BE2C (cell line): Measurements from ENCODE around the gene DPY19L3.

Source experiments
- DNase-seq: peaks from one replicate; pipeline ENCODE4 v3.0.0-alpha.2; 2020
- H3K27me3 ChIP-seq: fragments of 250-450 bp; sonication (Bioruptor Pico); 2 replicates; pipeline ENCODE4 v1.5.1; 2020; ENCODE audit warnings: mild to moderate bottlenecking
- H3K36me3 ChIP-seq: fragments of 250-450 bp; sonication (Bioruptor Pico); 2 replicates; pipeline ENCODE4 v1.5.1; 2020; ENCODE audit warnings: mild to moderate bottlenecking
- H3K4me1 ChIP-seq: fragments of 250-450 bp; sonication (Bioruptor Pico); 2 replicates; pipeline ENCODE4 v1.5.1; 2020
- H3K4me3 ChIP-seq: 2 replicates; pipeline ENCODE4 v1.5.1; 2011; ENCODE audit warnings: low read depth, low read length
- H3K9me3 ChIP-seq: fragments of 250-450 bp; sonication (Bioruptor Pico); 2 replicates; pipeline ENCODE4 v1.5.1; 2020
- TF ChIP-seq, protein P1 (sequence below): IDR thresholded peaks from 2 replicates; pipeline ENCODE4 v1.5.1; 2012; ENCODE audit warnings: mild to moderate bottlenecking, low read depth, low read length

The DPY19L3 gene

DNA sequence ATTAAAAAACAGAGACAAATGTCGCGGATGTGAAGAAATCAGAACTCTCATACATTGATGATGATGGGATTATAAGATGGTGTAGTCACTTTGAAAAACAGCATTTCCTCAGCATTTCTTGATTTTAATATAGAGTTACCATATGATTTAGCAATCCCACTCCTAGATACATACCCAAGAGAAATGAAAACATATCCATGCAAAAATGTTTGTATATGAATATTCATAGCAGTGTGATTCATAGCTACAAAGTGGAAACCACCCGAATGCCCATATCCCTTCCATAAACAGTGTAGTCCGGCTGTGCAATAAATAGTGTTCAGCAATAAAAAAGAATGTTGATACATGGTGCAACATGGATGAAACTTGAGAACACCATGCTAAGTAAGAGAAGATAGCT, 44.6 kb downstream of the DPY19L3 start:
- H3K27me3 ChIP-seq, result no peaks in the 10 kb centered on the region
- DNase-seq, result no peak
- no peak overlapping the region for H3K4me3 ChIP-seq
- TF ChIP-seq, protein P1, sequence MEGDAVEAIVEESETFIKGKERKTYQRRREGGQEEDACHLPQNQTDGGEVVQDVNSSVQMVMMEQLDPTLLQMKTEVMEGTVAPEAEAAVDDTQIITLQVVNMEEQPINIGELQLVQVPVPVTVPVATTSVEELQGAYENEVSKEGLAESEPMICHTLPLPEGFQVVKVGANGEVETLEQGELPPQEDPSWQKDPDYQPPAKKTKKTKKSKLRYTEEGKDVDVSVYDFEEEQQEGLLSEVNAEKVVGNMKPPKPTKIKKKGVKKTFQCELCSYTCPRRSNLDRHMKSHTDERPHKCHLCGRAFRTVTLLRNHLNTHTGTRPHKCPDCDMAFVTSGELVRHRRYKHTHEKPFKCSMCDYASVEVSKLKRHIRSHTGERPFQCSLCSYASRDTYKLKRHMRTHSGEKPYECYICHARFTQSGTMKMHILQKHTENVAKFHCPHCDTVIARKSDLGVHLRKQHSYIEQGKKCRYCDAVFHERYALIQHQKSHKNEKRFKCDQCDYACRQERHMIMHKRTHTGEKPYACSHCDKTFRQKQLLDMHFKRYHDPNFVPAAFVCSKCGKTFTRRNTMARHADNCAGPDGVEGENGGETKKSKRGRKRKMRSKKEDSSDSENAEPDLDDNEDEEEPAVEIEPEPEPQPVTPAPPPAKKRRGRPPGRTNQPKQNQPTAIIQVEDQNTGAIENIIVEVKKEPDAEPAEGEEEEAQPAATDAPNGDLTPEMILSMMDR, result no peak
- H3K4me1 ChIP-seq, result no peaks in the 10 kb centered on the region
- H3K9me3 ChIP-seq, result no peaks in the 10 kb centered on the region
- H3K36me3 ChIP-seq, result peaks cover 11% of the 10 kb centered on the region; the same call in 1 of the 2 replicates

DNA sequence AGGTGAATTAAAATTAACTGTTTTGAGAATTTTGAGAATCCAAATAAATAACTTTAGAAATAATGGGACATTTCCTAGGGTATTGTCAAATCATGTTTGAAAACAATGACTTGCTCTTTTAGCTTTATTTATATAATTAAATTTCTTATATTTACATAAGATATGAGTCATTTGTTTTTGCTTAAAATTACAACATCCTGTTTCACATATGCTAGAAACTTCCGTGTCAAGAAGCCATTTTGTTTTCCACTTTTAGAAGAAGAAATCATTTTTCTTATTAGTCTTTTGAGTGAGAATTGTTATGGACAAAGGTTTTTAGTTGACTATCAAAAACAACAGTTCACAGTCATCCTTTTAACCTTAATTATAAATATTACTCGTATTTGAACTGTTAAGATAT, 48.2 kb downstream of the DPY19L3 start:
- no peaks in the 10 kb centered on the region for H3K9me3 ChIP-seq
- H3K4me3 ChIP-seq, result no peak overlapping the region
- H3K36me3 ChIP-seq, result peaks cover 20% of the 10 kb centered on the region
- no peaks in the 10 kb centered on the region for H3K27me3 ChIP-seq
- TF ChIP-seq, protein P1, result no peak
- DNase-seq, result no peak
- no peaks in the 10 kb centered on the region for H3K4me1 ChIP-seq

DNA sequence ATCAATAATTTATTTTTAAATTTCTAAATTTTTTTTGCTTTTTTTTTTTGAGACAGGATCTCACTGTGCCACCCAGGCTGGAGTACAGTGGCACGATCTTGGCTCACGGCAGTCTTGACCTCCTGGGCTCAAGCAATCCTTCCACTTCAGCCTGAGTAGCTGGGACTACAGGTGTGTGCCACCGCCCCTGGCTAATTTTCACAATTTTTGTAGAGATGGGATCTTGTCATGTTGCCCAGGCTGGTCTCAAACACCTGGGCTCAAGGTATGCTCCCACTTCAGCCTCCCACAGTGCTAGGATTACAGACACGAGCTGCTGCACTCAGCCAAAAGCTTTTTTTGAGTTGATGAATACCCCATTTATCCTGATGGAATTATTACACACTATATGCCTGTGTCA, 50.8 kb downstream of the DPY19L3 start:
- Histone ChIP-seq H3K36me3 (peaks cover 21% of the 10 kb centered on the region), H3K4me3 (no peak overlapping the region), H3K9me3 (no peaks in the 10 kb centered on the region), H3K4me1 (no peaks in the 10 kb centered on the region), H3K27me3 (no peaks in the 10 kb centered on the region)
- TF ChIP-seq, protein P1, result no peak
- DNase-seq, result no peak

DNA sequence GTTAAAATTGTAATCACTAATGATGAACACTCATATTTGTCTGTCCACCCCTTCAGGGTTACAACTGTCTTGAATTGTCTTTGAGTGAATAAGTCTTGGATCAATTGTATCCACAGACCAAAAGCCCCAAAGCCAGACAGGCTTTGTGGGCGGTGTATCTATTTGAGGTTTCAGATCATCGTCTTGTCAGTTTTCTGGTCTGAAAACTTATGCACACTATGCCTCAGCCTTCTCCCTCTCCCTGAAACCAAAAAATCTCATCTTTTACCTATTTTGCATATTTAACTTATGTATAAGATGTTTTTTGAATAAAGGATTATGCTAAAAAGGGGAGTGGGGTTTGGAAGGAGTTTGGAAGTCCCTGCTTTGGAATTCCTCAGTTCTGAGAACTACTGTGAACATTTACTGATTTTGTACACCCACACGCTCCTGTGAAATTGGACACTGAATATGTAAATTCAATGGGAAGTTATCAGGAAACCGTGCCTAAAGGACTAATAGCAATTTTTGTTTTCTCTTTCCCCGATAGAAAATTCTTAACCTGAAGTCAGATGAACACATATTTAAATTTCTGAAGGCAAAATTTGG, 52.1 kb downstream of the DPY19L3 start:
- H3K27me3 ChIP-seq, result no peaks in the 10 kb centered on the region
- H3K36me3 ChIP-seq, result peaks cover 19% of the 10 kb centered on the region
- H3K4me1 ChIP-seq, result no peaks in the 10 kb centered on the region
- H3K9me3 ChIP-seq, result no peaks in the 10 kb centered on the region
- TF ChIP-seq, protein P1, result no peak
- no peak for DNase-seq
- H3K4me3 ChIP-seq, result no peak overlapping the region

DNA sequence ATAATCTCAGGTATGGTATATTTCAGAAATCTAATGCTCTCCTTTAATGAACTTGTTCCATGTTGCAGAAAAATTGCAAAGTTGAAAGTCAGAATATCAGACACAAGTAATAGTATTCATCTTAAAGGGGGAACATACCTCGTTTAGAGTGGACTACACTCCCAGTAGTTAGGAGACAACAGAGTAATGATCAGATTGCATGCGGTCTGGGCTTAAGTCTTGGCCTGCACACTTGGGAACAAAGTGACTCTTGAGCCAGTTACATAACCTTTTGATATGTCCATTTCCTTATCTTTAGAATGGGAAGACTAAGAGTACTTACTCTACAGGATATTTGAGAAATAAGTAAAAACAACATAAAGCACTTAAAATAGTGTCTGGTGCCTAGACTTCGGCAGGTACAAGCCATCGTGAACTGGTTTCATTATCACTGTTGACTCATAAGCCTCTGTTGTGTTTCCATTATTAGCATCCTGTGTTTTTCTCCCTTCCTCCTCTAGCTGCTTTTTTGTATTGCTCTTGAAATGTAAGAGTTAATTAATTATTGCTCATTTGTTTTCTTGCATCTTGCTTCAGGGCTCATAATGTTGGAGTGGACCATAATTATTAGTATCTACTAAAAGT, 53.0 kb downstream of the DPY19L3 start:
- H3K4me3 ChIP-seq, result no peak overlapping the region

More for the DNA sequence above, 53.0 kb downstream of the DPY19L3 start:
- Histone ChIP-seq H3K4me1 (no peaks in the 10 kb centered on the region), H3K36me3 (peaks cover 12% of the 10 kb centered on the region), H3K9me3 (no peaks in the 10 kb centered on the region), H3K27me3 (no peaks in the 10 kb centered on the region)
- DNase-seq, result no peak
- TF ChIP-seq, protein P1, result no peak
